ENCODE measurements around the gene SHC2. TPM values are rescaled to one million over a fixed set of nuclear protein-coding genes. Genes with fewer than 3 reads are reported as not detected.

SHC2 gene
- total and polyA plus RNA-seq, 2 of the 13 experiments (the other 11 are each of a cell fraction or from before 2014, with no cell fraction given): 9.0 to 18.3 TPM

GRCh38 chr19:491146-491741, 30.4 kb upstream of the SHC2 start (continued):
- peak; percentile 59 for TF ChIP-seq THAP11 (CRISPR knock-in tag; IDR thresholded peaks at IDR 0.05)
- no peak for TF ChIP-seq ZNF367 (CRISPR knock-in tag; IDR thresholded peaks at IDR 0.05; ENCODE audit: borderline replicate concordance)
- no peak for TF ChIP-seq MXD4 (CRISPR knock-in tag; IDR thresholded peaks at IDR 0.05)
- TF ChIP-seq GZF1 (CRISPR knock-in tag; IDR thresholded peaks at IDR 0.05): no peak
- TF ChIP-seq EED (CRISPR knock-in tag; IDR thresholded peaks at IDR 0.05): no peak
- no peak for TF ChIP-seq ONECUT2 (CRISPR knock-in tag; IDR thresholded peaks at IDR 0.05)
- TF ChIP-seq ZNF331 (CRISPR knock-in tag; IDR thresholded peaks at IDR 0.05): 0 out of 2 replicates have a peak, but pooled peaks have one; percentile 20
- no peak for TF ChIP-seq RAD21 (CRISPR knock-in tag; IDR thresholded peaks at IDR 0.05)
- TF ChIP-seq ZKSCAN8 (CRISPR knock-in tag; IDR thresholded peaks at IDR 0.05; ENCODE audit: borderline replicate concordance): no peak
- peak; percentile 70; the same call in 1 of the 2 replicates for TF ChIP-seq PAX8 (CRISPR knock-in tag; IDR thresholded peaks at IDR 0.05; ENCODE audit: borderline replicate concordance)
- no peak for TF ChIP-seq ZNF253 (CRISPR knock-in tag; IDR thresholded peaks at IDR 0.05; ENCODE audit: borderline replicate concordance)
- TF ChIP-seq ZBTB10 (CRISPR knock-in tag; IDR thresholded peaks at IDR 0.05; ENCODE audit: borderline replicate concordance): no peak
- no peak for TF ChIP-seq CCAR2 (optimal IDR thresholded peaks at IDR 0.05; ENCODE audit: low read depth, low read length)
- no peak for TF ChIP-seq REST (IDR thresholded peaks at IDR 0.05; ENCODE audit: borderline replicate concordance in 1 of 2, low read depth in 1 of 2, low read length in 2 of 2)
- TF ChIP-seq KLF15 (CRISPR knock-in tag; IDR thresholded peaks at IDR 0.05; ENCODE audit: borderline replicate concordance): no peak
- no peak for TF ChIP-seq TFDP1 (CRISPR knock-in tag; IDR thresholded peaks at IDR 0.05; ENCODE audit: borderline replicate concordance)
- no peak for TF ChIP-seq ETV6 (CRISPR knock-in tag; conservative IDR thresholded peaks at IDR 0.05)
- no peak for TF ChIP-seq ZNF33A (CRISPR knock-in tag; IDR thresholded peaks at IDR 0.05; ENCODE audit: borderline replicate concordance)
- TF ChIP-seq ZNF17 (CRISPR knock-in tag; IDR thresholded peaks at IDR 0.05): no peak
- no peak for TF ChIP-seq HDAC6 (IDR thresholded peaks at IDR 0.05; ENCODE audit: low read depth, low read length)
- TF ChIP-seq ZIK1 (CRISPR knock-in tag; IDR thresholded peaks at IDR 0.05; ENCODE audit: borderline replicate concordance, low read depth): no peak
- peak; percentile 14; the same call in 1 of the 2 replicates for TF ChIP-seq ETV5 (CRISPR knock-in tag; IDR thresholded peaks at IDR 0.05; ENCODE audit: borderline replicate concordance)
- no peak for TF ChIP-seq ZFP62 (CRISPR knock-in tag; IDR thresholded peaks at IDR 0.05)
- TF ChIP-seq HMG20B (CRISPR knock-in tag; conservative IDR thresholded peaks at IDR 0.05): 0 out of 2 replicates have a peak, but pooled peaks have one; percentile 27
